ENCODE results near the gene NME9.

NME9 gene

GRCh38 chr3:138376663-138377062, 47.0 kb upstream of the NME9 start:
- DNase-seq (ENCODE audit: low spot score) (no peak), ATAC-seq (ENCODE audit: low read depth) (no peak)
- no peak overlapping the region for H3K4me3 ChIP-seq (ENCODE audit: severe bottlenecking)
- H3K9me3 ChIP-seq (ENCODE audit: severe bottlenecking), result no peaks in the 10 kb centered on the region
- no peak overlapping the region for H3K27ac ChIP-seq (ENCODE audit: poor library complexity, severe bottlenecking)
- H3K4me1 ChIP-seq (ENCODE audit: insufficient read depth, poor library complexity, severe bottlenecking), result peaks cover 1% of the 10 kb centered on the region
- no peaks in the 10 kb centered on the region for H3K36me3 ChIP-seq (ENCODE audit: low read depth)
- TF ChIP-seq CTCF (IDR thresholded peaks at IDR 0.05; ENCODE audit: poor library complexity, severe bottlenecking), result no peak
- H3K27me3 ChIP-seq (ENCODE audit: insufficient read depth, poor library complexity, severe bottlenecking), result no peaks in the 10 kb centered on the region

GRCh38 chr3:138375447-138375846, 45.8 kb upstream of the NME9 start:
- Histone ChIP-seq H3K4me3 (ENCODE audit: severe bottlenecking) (no peak overlapping the region), H3K27ac (ENCODE audit: poor library complexity, severe bottlenecking) (no peak overlapping the region), H3K4me1 (ENCODE audit: insufficient read depth, poor library complexity, severe bottlenecking) (no peaks in the 10 kb centered on the region), H3K9me3 (ENCODE audit: severe bottlenecking) (no peaks in the 10 kb centered on the region), H3K27me3 (ENCODE audit: insufficient read depth, poor library complexity, severe bottlenecking) (no peaks in the 10 kb centered on the region), H3K36me3 (ENCODE audit: low read depth) (no peaks in the 10 kb centered on the region)
- TF ChIP-seq CTCF (IDR thresholded peaks at IDR 0.05; ENCODE audit: poor library complexity, severe bottlenecking), result no peak
- no peak for ATAC-seq (ENCODE audit: low read depth)
- no peak for DNase-seq (ENCODE audit: low spot score)

GRCh38 chr3:138374573-138375134, 45.0 kb upstream of the NME9 start:
- TF ChIP-seq CTCF (IDR thresholded peaks at IDR 0.05; ENCODE audit: poor library complexity, severe bottlenecking), result no peak
- Histone ChIP-seq H3K4me1 (ENCODE audit: insufficient read depth, poor library complexity, severe bottlenecking) (no peaks in the 10 kb centered on the region), H3K9me3 (ENCODE audit: severe bottlenecking) (no peaks in the 10 kb centered on the region), H3K27ac (ENCODE audit: poor library complexity, severe bottlenecking) (no peak overlapping the region), H3K36me3 (ENCODE audit: low read depth) (no peaks in the 10 kb centered on the region), H3K27me3 (ENCODE audit: insufficient read depth, poor library complexity, severe bottlenecking) (no peaks in the 10 kb centered on the region), H3K4me3 (ENCODE audit: severe bottlenecking) (no peak overlapping the region)
- no peak for DNase-seq (ENCODE audit: low spot score)
- no peak for ATAC-seq (ENCODE audit: low read depth)

GRCh38 chr3:138373736-138374094, 44.1 kb upstream of the NME9 start:
- ATAC-seq (ENCODE audit: low read depth), result no peak
- Histone ChIP-seq H3K9me3 (ENCODE audit: severe bottlenecking) (no peaks in the 10 kb centered on the region), H3K27me3 (ENCODE audit: insufficient read depth, poor library complexity, severe bottlenecking) (no peaks in the 10 kb centered on the region), H3K4me1 (ENCODE audit: insufficient read depth, poor library complexity, severe bottlenecking) (no peaks in the 10 kb centered on the region), H3K36me3 (ENCODE audit: low read depth) (no peaks in the 10 kb centered on the region), H3K4me3 (ENCODE audit: severe bottlenecking) (no peak overlapping the region), H3K27ac (ENCODE audit: poor library complexity, severe bottlenecking) (no peak overlapping the region)
- TF ChIP-seq CTCF (IDR thresholded peaks at IDR 0.05; ENCODE audit: poor library complexity, severe bottlenecking), result no peak
- no peak for DNase-seq (ENCODE audit: low spot score)

GRCh38 chr3:138373087-138373735, 43.6 kb upstream of the NME9 start:
- no peaks in the 10 kb centered on the region for H3K27me3 ChIP-seq (ENCODE audit: insufficient read depth, poor library complexity, severe bottlenecking)
- no peak for TF ChIP-seq CTCF (IDR thresholded peaks at IDR 0.05; ENCODE audit: poor library complexity, severe bottlenecking)
- ATAC-seq (ENCODE audit: low read depth), result no peak
- no peaks in the 10 kb centered on the region for H3K36me3 ChIP-seq (ENCODE audit: low read depth)
- H3K9me3 ChIP-seq (ENCODE audit: severe bottlenecking), result no peaks in the 10 kb centered on the region
- H3K27ac ChIP-seq (ENCODE audit: poor library complexity, severe bottlenecking), result no peak overlapping the region
- H3K4me3 ChIP-seq (ENCODE audit: severe bottlenecking), result no peak overlapping the region
- H3K4me1 ChIP-seq (ENCODE audit: insufficient read depth, poor library complexity, severe bottlenecking), result no peaks in the 10 kb centered on the region
- no peak for DNase-seq (ENCODE audit: low spot score)
